Left ventricle myocardium superior (tissue), 1 donor: ENCODE data around the gene ASCC1. TPM values are rescaled to one million over a fixed set of nuclear protein-coding genes. Genes with fewer than 3 reads are reported as not detected.

Source experiments
- ATAC-seq: fragments of 200-7000 bp; cut with Tn5 transposase; one replicate; pipeline ENCODE4 v1.9.1; 2020; ENCODE audit warnings: mild to moderate bottlenecking, moderate library complexity
- DNase-seq: peaks from one replicate; pipeline ENCODE4 v3.0.0-alpha.2; 2020
- intact Hi-C: fragments of 100-400 bp; cut with micrococcal nuclease; formaldehyde crosslinking; loops from one replicate; pipeline ENCODE4 v1.11.0; 2022
- long read RNA-seq: library from polyadenylated mRNA; unstranded; transcript quantifications from one replicate; pipeline ENCODE4 v2.0.0, GENCODE V29; 2021
- total RNA-seq: library from RNA; stranded (reverse); fragmentation: NEBNext Ultra II Directional; extraction: Animal tissue kit (Norgen Biotek cat#: 25700); gene quantifications from one replicate; pipeline ENCODE4 v1.2.1, GENCODE V29; 2021
- donor health status: DM: no; HTN: yes; CAD: no; lungs with severe emphysema.

The ASCC1 gene, protein sequence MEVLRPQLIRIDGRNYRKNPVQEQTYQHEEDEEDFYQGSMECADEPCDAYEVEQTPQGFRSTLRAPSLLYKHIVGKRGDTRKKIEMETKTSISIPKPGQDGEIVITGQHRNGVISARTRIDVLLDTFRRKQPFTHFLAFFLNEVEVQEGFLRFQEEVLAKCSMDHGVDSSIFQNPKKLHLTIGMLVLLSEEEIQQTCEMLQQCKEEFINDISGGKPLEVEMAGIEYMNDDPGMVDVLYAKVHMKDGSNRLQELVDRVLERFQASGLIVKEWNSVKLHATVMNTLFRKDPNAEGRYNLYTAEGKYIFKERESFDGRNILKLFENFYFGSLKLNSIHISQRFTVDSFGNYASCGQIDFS
- total RNA-seq: 34.7 TPM
- long read RNA-seq, transcript ASCC1-202 (10 exons, 2,002 nt): major isoform, 16 of 56 reads
- long read RNA-seq, partial matches to known transcripts: 3 of 56 reads
- long read RNA-seq, other reads (novel, unspliced or antisense): 36 of 56 reads

DNA sequence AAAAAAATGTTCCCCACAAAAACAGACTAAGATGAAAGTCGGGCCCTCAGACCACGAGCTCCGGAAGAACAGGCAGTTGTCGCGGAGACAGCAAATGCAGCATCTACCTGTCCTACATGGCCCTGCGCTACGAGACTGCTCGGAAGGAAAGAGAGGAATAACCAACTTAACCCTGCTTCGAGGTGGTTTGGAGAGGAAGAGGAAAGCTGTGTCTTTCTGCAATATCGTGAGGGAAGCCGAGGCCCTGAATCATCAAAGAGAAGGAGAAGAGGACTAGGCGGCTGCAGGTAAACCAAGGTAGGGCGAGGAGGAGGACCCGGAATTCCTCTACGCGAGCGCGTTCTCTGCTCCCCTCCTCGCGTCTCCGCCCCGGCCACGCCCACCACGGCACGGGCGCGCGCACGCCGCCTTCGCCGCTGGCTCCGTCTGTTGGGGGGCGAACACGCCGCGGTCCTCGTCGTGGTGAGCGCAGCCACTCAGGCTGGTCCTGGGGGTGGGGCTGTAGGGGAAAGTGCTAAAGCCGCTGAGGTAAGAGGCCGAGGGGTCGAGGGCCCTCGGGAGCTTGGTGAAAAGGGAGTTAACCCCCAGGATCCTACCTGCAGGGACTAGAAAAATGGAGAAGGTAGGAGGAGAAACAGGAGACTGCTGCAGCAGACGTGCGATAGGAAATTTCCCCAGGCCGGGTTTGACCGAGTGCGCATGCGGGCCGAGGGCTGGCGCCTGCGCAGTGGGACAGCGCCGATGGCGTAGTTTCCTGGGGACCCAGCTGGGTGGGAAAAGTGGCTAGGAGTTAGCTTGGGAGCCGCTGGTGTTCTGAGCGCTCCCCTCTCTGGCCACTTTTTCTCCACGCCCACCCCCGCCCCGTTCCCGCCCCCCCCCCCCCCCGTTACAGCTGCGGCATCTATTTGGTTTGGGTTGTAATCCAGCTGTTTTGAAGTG lies at the start of gene ASCC1, which contains the start of gene ANAPC16:
TSS of gene ASCC1 (minus strand) at position 666 of the 939 bp plus-strand sequence. CDS start 2,978 bp downstream, outside the sequence.
TSS of gene ANAPC16 (plus strand) at position 402 of the 939 bp plus-strand sequence. CDS start 7,903 bp downstream, outside the sequence.
- ATAC-seq: peak; percentile 97
- intact Hi-C loops: loop anchor here (10.0 kb wide), 1 partner anchor 119 kb away; no protein-coding TSS in a partner anchor
- DNase-seq: peak; percentile 95

DNA sequence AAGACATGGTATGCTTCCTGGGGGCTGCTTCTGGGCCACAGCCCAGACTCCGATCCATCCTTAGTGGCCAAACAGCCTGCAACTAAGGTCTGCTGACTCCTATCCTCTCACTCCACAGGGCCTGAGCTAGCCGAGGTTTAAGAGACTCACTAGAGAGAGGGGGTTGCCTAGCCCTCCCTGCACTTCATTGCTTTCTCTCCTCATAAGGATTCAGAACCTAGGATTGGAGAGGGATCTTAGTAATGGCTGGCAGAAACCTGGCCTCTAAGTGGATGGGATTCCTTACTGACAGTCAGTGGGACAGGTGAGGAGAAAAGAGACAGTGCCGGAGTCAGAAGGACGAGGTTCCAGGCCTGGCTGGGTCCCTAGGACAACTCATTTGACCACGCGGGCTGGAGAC lies 49.4 kb upstream of the ASCC1 start:
- ATAC-seq (no peak), DNase-seq (no peak)
- intact Hi-C loops: no loop called here

DNA sequence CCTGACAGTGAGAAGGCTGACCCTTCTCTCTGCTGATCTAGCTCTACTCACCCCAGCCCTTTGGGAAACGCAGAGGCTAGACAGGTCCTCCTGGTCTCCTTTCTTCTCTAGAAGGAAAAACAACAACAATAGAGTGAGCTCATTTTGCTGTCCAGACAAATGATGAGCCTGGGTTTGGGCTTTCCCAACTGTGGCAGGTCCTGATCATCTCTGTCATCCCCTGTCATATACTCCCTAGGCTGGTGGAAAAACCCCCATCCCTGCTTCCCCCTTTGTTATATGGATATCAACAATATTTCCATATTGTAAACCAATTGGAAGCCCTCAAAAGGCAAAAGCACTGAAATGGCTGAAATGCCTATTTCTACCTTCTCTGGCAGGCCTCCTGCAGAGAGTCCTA lies 48.5 kb upstream of the ASCC1 start:
- ATAC-seq (no peak), DNase-seq (no peak)
- intact Hi-C loops: no loop called here

DNA sequence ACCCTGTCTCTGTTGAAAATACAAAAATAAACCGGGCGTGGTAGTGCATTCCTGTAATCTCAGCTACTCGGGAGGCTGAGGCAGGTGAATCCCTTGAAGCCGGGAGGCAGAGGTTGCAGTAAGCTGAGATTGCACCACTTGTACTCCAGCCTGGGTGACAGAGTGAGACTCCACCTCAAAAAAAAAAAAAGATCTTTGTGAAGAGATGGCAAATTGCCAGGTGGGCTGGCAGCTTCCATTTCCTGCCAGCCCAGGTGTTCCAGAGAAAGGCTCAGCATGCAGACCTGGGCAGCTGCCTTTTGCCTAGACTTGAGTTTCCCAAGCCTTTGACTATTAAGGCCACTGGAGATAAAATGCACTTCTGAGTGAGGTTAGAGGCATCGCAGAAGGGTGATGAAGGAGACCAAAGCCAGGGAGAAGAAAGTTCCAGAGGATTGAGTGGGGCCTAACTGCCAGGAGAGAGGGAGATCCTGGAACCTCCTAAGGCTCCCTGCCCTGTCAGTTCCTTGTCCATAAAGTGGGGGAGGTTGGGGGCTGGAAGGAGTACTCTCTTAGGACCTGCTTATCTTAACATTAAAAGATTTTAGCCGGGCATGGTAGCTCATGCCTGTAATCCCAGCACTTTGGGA lies 47.7 kb upstream of the ASCC1 start:
- intact Hi-C loops: no loop called here
- ATAC-seq (no peak), DNase-seq (no peak)

DNA sequence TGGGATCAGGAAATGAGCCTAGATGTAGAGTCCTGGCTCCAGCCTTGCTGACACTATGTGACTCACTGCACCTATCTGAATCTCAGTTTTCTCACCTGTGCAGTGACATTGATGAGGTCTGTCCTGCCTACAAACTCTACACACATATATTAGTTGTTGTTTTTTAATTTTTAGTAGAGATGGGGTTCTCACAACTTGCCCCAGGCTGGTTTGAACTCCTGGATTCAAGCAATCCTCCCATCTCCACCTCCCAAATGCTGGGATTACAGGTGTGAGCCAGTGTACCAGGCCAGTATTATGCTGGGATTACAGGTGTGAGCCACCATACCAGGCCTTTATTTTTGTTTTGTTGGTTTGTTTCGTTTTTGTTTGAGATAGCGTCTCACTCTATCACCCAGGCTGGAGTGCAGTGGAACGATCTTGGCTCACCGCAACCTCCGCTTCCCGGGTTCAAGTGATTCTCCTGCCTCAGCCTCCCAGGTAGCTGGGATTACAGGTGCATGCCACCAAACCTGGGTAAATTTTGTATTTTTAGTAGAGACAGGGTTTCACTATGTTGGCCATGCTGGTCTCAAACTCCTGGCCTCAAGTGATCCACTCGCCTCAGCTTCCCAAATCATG lies 45.8 kb upstream of the ASCC1 start:
- DNase-seq (no peak), ATAC-seq (no peak)
- intact Hi-C loops: no loop called here

DNA sequence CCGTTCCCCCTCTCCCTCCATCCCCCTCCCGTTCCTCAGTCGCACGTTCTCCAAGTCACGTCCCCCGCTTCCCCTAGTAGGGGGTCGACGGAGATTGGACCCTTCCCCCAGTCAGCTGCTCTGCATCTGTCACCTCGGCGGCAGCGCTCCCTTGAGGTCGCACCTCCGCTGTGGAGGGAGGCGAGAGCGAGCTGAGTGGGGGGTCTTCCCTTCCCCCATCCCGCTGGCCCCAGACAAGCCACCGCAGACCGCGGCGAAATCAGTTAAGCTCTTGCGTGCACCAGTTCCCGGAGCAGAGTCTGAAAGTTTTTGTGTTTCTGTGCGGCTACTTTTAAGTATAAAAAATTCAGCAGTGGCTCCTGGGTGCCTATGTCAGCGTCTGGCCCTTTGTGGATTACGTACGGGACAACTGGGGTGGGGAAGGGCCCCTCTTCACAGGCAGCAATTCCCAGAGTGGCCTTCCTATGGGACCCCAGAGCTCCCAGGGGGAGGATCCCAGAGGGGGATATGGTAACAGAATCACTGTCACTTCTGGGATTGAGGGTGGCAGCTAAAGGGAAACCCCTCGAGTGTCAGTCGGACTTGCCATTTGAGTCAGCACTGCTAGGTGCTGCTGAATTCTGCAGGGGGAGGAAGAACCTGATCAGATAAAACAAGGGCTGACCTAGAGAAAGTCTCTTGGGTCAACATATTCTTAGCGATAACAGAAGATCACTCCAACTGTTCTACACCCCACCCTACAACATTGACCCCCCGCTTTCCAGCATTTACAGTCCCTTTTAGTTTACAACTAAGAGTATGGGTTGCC lies 45.1 kb upstream of the ASCC1 start:
- ATAC-seq: peak; percentile 1
- no peak for DNase-seq
- intact Hi-C loops: no loop called here

DNA sequence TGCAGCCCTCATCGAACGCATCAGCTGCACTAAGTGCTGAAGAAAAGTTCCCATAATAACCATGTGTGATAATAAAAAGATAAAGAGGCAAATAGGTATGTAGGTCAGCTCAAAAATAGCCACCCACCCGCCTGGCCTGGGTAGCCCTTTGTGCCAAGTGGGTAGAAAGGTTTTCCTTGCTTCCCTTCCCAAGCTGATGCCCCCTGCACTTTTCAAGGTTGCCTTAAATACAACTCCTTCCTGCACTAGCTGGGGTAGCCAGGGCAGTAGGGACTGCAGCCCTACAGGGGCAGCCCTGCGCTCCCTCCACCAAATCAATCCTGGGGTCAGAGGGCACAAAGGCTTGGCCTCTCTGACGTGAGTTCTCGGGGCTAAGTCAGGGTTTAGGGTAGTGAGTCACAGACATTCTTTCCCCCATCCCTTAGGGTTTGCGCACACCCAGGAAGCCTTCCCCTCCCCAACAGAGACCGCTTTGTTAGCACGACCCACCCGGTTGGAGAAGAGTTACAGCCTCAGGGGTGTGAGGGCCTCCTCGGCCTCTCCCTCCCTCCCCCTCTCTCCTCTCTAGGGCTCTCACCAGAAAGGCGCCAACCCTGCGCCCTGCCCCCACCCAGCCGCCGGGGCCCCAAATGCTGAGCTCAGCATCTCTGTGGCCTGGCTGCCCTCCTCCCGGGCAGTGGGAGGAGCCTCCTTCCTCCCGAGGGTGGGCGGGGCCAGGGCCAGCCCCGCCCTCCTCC lies 44.3 kb upstream of the ASCC1 start:
- ATAC-seq: peak; percentile 87
- DNase-seq: peak; percentile 92
- intact Hi-C loops: no loop called here

DNA sequence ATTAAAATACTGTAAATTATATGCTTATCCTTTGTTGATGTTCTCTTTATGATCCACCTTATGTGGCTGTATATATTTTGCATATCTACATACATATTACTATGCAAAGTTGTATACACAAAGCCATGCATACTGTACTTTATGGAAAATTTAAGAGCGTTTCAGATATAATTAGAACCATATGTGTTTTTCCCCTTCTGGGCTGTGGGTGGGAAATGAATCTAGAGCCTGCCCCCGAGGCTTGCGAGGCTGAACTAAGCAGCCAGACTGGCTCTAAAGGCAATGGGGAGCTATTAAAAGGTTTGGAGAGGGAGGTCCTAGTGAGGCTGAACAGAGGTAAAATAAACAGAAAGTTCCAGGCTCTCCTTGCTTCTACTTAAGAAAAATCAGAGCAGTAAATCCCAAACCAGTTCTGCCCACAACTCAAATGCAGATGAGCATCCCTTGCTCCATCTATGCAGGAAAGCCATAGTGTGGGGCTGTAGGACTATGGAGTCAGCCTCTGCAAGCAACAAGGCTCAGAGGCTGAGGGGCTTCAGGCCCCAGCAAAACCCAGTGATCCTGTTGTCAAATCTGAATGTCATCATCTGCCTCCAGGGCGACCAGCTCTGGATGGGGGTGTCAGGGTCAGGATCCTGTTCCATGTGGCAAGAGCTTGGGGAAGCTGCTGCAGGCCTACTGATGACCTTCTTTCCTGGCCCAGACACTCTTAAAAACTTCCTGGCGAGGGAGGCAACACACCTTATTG lies 43.6 kb upstream of the ASCC1 start:
- DNase-seq: no peak
- no peak for ATAC-seq
- intact Hi-C loops: no loop called here

DNA sequence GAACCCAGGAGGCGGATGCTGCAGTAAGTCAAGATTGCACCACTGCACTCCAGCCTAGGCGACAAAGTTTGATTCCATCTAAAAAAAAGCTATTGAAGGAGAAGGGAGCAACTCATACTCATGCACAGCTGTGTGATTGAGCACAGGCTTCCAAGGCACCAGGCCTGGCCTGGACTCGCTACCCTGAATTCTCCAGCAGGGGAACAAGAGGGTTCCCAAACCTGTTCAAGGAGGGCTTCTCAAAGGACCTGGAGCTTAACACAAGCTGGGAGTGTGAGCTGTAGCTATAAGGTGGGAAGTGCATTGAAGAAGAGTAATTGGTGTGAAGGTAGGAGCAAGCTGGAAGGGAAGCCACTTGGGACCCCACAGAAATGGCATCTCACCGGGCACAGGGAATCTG lies 42.5 kb upstream of the ASCC1 start:
- intact Hi-C loops: no loop called here
- ATAC-seq (no peak), DNase-seq (no peak)

DNA sequence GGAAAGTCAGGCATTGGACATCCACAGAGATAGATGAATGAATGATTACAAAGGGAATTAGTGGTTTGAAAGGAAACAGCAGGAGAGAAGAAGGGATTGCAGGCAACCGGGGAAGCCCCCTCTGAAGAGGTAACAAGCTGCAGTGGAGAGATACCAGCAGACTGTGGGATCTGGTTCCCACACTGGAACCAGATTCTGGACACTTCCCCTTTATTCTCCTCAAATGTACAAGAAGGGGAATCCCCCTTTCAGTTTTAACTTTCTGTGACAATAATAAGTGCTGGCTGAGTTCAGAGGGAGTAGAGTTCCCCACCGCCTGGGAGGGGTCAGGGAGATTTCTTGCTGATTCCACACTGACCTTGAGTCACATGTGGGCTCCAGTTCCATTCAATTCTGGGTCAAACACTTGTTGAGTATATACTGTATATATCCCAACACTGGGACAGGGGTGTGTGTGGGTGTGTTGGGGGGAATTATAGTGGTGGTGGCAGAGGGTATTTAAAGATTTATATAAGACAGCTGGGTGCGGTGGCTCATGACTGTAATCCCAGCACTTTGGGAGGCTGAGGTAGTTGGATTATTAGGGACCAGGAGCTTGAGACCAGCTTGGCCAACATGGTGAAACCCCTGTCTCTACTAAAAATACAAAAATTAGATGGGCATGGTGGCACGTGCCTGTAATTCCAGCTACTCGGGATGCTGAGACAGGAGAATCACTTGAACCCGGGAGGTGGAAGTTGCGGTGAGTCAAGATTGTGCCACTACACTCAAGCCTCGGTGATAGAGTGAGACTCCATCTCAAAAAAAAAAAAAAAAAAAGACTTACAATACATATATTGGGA lies 41.2 kb upstream of the ASCC1 start:
- DNase-seq (no peak), ATAC-seq (no peak)
- intact Hi-C loops: no loop called here

DNA sequence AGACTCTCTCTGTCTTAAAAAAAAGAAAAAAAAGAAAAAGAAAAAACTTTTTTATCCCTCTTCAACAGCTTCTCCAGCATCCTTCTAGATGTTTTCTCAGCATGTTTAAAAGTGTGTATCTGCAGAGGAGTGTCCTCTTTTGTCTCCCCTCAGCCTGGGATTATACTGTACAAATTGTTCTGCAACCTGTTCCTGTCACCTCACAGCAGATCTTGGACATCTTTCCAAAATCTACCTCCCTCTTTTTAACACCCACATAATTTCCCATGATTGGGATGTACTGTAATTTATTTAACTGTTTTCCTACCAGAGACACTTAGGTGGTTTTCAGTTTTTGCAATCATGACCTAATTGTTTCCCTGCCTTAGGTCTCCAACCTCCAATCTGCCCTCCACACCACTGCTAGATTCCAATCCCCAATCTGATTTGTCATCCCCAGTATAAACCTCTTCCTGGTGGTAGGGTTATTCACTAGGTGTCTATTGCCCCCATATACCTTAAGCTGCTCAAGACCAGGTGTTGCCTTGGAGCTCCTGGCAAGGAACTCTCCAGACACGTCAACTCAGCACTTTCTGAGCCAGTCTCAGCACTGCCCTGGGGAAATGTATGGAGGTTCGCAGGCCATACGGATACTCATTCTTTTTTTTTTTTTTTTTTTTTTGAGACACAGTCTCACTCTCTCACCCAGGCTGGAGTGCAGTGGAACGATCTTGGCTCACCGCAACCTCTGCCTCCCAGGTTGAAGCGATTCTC lies 40.1 kb upstream of the ASCC1 start:
- ATAC-seq (no peak), DNase-seq (no peak)
- intact Hi-C loops: no loop called here

DNA sequence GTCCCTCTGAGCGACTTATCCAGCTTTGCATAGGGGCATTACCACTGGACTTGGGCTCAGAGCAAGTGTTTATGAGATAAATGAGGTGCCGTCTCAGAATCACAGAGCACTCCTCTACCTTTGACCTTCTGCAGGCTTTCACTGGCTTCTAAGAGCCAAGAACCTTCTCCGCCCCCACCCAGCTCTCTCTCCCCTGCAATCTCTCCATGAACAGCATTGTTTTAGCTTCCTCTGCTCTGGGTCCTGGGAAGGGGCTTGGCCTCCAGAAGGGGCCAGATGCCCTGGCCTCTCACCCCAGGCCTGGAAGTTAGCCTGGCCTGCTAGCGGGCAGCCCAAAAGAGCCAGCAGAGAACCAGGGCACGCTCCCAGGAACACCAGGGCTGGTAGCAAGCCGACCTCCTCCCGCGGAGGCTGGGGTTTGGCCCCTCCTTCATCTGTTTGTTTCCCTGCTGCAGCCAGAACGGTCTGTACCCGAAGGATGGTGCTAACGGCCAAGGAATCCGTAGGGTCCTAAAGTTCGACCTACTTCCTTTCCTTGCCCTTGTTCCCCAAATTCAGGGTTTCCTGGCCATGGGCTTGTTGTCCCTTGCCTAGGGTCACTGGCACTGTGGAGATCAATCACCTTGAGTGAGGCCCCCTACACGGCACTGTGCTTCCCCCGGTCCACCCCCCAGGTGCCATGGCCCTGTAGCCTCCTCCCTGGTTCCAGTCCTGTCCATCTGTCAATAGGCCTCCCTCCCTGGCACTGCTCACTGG lies 38.9 kb upstream of the ASCC1 start:
- intact Hi-C loops: no loop called here
- peak; percentile 91 for ATAC-seq

DNA sequence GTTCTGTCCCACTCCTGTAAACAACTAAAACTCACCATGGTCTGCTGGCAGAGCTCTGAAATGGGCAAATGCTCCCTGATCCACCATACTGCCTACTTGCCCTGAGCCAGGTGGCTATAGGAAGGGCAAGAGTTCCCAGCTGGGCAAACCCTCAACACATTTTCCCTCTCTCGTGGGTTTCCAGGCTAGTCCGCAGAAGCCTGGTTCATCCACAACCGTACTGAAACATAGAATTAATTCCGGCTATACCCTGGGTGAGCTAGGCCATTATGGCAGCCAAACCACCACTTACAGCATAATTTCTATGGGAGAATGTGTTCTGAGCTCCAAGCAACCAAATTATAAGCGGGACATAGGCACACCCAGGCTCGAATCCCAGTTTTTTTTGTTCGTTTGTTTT lies 37.5 kb upstream of the ASCC1 start:
- DNase-seq (no peak), ATAC-seq (no peak)
- intact Hi-C loops: no loop called here

More for the DNA sequence above, 38.9 kb upstream of the ASCC1 start:
- peak; percentile 95 for DNase-seq

DNA sequence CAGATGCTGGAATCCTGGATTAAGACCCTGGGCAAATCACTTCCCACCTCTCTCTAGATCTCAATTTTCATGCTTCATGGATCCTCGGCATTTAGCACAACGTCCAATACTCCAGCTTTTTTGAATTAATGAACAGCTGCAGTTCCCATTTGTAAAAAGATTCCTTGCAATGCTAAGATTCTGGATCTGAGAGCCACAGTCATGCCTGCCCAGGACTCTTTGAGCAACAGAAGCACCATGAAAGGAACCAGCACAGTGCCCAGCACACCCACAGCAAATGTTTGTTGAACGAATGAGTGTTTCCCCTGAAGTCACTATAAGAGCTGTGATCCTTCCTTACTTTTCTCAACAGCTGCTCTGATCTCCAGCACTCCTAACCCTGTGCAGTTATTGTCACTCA lies 36.9 kb upstream of the ASCC1 start:
- ATAC-seq: no peak
- intact Hi-C loops: no loop called here
- no peak for DNase-seq

DNA sequence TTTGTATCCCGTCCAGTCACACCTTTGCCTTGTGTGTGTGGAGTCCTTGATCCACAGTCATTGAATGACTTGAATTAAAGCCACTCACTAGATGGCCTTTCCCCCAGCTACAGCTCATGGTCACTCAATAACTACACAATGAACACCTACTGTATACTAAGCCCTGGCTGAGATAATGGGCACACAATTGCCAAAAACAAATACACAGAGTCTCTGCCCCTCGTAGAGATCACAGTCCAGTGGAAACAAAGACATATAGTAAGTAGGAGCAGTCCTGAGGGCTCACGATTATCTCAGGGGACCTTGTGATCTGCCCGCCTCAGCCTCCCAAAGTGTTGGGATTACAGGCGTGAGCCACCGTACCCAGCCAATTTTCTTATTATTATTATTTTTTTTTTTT lies 35.6 kb upstream of the ASCC1 start:
- DNase-seq (no peak), ATAC-seq (no peak)

More for the DNA sequence above, 35.6 kb upstream of the ASCC1 start:
- intact Hi-C loops: no loop called here
